H1 (cell line): ENCODE data around the gene PLEKHG4. TPM values are rescaled to one million over a fixed set of nuclear protein-coding genes. Genes with fewer than 3 reads are reported as not detected.

ENCODE experiments used
- ASH2L ChIP-seq: fragments of 200-600, 300-600 bp; sonication (generic); IDR thresholded peaks from one replicate; pipeline ENCODE4 v1.7.1; 2017; ENCODE audit warnings: low read length
- CHD7 ChIP-seq: fragments of 300-600 bp; sonication (generic); IDR thresholded peaks from 2 replicates; pipeline ENCODE4 v1.7.1; 2012; ENCODE audit warnings: low read length, moderate library complexity, mild to moderate bottlenecking, inconsistent platforms; ENCODE audit not compliant: insufficient replicate concordance
- FOSL1 ChIP-seq: IDR thresholded peaks from 2 replicates; pipeline ENCODE4 v1.6.1; 2011; ENCODE audit warnings: mild to moderate bottlenecking, low read depth, low read length, moderate library complexity; ENCODE audit not compliant: insufficient read depth
- GTF2F1 ChIP-seq: IDR thresholded peaks from 2 replicates; pipeline ENCODE4 v1.6.1; 2012; ENCODE audit warnings: low read depth, low read length, improper control_type of control experiment, borderline replicate concordance
- MAFK ChIP-seq: IDR thresholded peaks from 2 replicates; pipeline ENCODE4 v1.6.1; 2012; ENCODE audit warnings: low read depth, mild to moderate bottlenecking, improper control_type of control experiment, low read length
- NANOG ChIP-seq: IDR thresholded peaks from 2 replicates; pipeline ENCODE4 v1.6.1; 2011; ENCODE audit warnings: low read length, low read depth, mild to moderate bottlenecking, inconsistent platforms; ENCODE audit not compliant: insufficient read depth, poor library complexity, severe bottlenecking
- PHF8 ChIP-seq: fragments of 200-600 bp; sonication (generic); conservative IDR thresholded peaks from 2 replicates; pipeline ENCODE4 v1.7.1; 2012; ENCODE audit warnings: low read depth, mild to moderate bottlenecking, inconsistent platforms, low read length, moderate library complexity
- SIN3A ChIP-seq, 2 experiments: IDR thresholded peaks in 1 of 2; conservative IDR thresholded peaks in 1 of 2; 2 replicates each; pipeline ENCODE4 v1.6.1; 2011 to 2012; ENCODE audit warnings: low read length in 2 of 2, improper control_type of control experiment in 1 of 2, low read depth in 1 of 2, mild to moderate bottlenecking in 1 of 2
- TBP ChIP-seq: IDR thresholded peaks from 2 replicates; pipeline ENCODE4 v1.6.1; 2011; ENCODE audit warnings: low read depth, low read length, improper control_type of control experiment
- TCF12 ChIP-seq: IDR thresholded peaks from 2 replicates; pipeline ENCODE4 v1.6.1; 2011; ENCODE audit warnings: low read depth, mild to moderate bottlenecking, low read length
- polyA plus RNA-seq, 7 experiments: library from polyadenylated mRNA; depleted of rRNA in 3 of 7; stranded (reverse) in 5 of 7; unstranded in 2 of 7; fragments of >200 nt in 5 of 7; fragments of 200-250 nt in 2 of 7; gene quantifications; 1 replicate in 5 of 7; 2 replicates in 1 of 7; 4 replicates in 1 of 7; pipeline versions ENCODE4 v1.2.1 to v1.2.3, GENCODE V29; 2011 to 2013; ENCODE audit warnings: missing spikeins in 2 of 7, mixed read lengths in 2 of 7
- total RNA-seq: library from RNA; stranded (reverse); fragmentation: NEBNext Ultra II Directional; extraction: Animal tissue kit (Norgen Biotek cat#: 25700); gene quantifications from 2 replicates; pipeline ENCODE4 v1.2.1, GENCODE V29; 2021

PLEKHG4 gene
- total and polyA plus RNA-seq, 2 of the 8 experiments (the other 6 are each of a cell fraction or from before 2014, with no cell fraction given): 7.7 to 11.1 TPM

- TF ChIP-seq CHD7 (no peak), SIN3A (conservative IDR thresholded peaks at IDR 0.05 in 1 of 2, IDR thresholded peaks at IDR 0.05 in 1 of 2; ENCODE audit: low read depth in 1 of 2, low read length in 2 of 2) (peak in 1 of 2 experiments; percentile 14; a peak in 1 of 4 replicates), ASH2L (peak; percentile 54), TBP (no peak), GTF2F1 (no peak), MAFK (no peak), FOSL1 (no peak), NANOG (no peak), TCF12 (no peak), PHF8 (no peak; the same call in 1 of the 2 replicates)
These were observed 30.7 kb upstream of the PLEKHG4 start, which contains the start of gene SLC9A5 (continued) for GRCh38 chr16:67248401-67249177.
